Measurements from ENCODE around the gene NDUFB2.
"Not testable (repeated sequence)": the region's sequence is repeated elsewhere in the genome, so short reads cannot be mapped to it uniquely, and the experiment has no call there.

The NDUFB2 gene

DNA sequence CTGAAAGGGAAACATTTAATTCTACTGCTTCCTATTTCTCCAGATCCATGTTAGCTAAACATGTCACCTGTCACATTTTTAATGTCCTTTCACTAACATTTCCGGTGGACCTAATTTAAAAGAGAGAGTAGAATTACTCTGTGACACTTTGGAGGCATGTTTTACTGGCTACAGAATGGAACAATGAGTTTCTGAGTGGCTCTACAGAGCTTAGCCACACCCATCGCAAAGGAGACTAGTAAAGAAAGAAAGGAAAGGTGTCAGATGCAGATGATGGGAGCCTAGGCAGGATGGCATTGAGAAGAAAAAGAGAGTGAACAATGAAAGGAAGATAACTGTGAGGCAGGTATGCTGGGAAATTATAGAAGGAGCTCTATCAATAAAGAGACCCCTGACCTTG, 35.9 kb downstream of the NDUFB2 start:
- Mint-ChIP-seq H3K4me1 (no peaks in the 10 kb centered on the region), H3K27ac (no peak overlapping the region), H3K36me3 (peaks cover 55% of the 10 kb centered on the region), H3K4me3 (no peak overlapping the region), H3K9me3 (no peaks in the 10 kb centered on the region)
- no peak for DNase-seq (ENCODE audit: low spot score in 2 of 2)
- no peak for ATAC-seq

DNA sequence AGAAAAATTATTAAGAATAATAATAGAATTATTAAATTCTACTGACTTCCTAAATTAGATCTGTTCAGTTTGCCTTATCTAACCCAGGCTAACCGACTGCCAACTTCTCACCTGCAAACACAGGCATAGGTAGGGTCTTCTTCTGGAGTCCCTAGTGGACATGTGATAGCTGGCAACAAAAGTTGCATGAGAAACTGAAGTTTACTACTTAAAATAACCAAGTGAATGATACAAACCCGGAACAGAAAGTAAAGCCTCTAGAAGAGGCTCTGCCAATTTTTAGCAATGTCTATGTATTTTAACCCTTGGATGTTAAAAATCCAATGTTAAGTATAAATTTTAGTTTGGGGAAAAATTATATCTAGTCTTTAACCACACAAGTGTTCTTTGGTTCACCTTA, 37.6 kb downstream of the NDUFB2 start:
- Mint-ChIP-seq H3K36me3 (peaks cover 65% of the 10 kb centered on the region), H3K27ac (no peak overlapping the region), H3K4me3 (no peak overlapping the region), H3K9me3 (no peaks in the 10 kb centered on the region), H3K4me1 (no peaks in the 10 kb centered on the region)
- no peak for DNase-seq (ENCODE audit: low spot score in 2 of 2)
- ATAC-seq, result no peak

DNA sequence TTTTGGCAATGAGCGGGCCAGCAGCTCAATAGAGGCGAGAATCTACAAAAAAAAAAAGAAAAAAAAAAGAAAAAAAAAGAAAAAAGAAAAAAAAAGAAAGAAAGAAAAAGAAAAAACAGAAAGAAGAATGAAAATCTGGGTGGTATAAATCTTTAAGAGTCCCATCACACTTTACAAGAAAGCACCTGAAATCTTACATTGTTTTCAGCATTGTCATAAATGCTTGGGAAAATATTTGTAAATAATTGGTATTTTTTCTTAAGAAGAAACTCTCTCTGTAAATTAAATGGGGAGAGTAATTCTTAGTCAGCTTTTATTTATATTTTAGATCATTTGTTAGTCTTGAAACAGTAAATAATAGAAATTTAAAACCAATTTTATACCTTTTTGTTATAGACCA, 38.2 kb downstream of the NDUFB2 start:
- H3K4me3 Mint-ChIP-seq, result no peak overlapping the region
- no peaks in the 10 kb centered on the region for H3K4me1 Mint-ChIP-seq
- peaks cover 65% of the 10 kb centered on the region for H3K36me3 Mint-ChIP-seq
- DNase-seq (ENCODE audit: low spot score in 2 of 2) (no peak), ATAC-seq (no peak)
- no peak overlapping the region for H3K27ac Mint-ChIP-seq
- no peaks in the 10 kb centered on the region for H3K9me3 Mint-ChIP-seq

DNA sequence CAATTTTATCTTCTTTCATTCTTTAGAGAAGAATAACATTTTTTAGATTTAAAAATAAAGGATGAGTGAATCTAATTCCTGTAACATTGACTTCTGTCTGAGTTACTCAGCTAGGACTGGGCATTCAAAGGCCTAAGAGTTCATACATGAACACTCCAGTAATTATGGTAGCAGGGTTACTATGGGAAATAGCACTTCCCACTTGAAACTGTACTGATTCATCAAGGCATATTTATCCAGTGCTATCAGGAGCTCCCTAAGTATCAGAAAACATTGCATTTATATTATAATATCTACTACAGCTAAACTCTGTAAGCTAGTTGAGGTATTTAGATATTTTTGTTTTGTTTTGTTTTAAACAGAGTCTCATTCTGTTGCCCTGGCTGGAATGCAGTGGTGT, 41.8 kb downstream of the NDUFB2 start:
- Mint-ChIP-seq H3K36me3 (peaks cover 54% of the 10 kb centered on the region), H3K9me3 (no peaks in the 10 kb centered on the region), H3K4me1 (no peaks in the 10 kb centered on the region)

DNA sequence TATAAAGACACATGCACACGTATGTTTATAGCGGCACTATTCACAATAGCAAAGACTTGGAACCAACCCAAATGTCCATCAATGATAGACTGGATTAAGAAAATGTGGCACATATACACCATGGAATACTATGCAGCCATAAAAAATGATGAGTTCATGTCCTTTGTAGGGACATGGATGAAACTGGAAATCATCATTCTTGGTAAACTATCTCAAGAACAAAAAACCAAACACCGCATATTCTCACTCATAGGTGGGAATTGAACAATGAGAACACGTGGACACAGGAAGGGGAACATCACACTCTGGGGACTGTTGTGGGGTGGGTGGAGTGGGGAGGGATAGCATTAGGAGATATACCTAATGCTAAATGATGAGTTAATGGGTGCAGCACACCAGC, 46.7 kb downstream of the NDUFB2 start:
- DNase-seq (ENCODE audit: low spot score in 2 of 2); H3K27ac Mint-ChIP-seq; H3K4me1 Mint-ChIP-seq; H3K9me3 Mint-ChIP-seq; ATAC-seq; H3K4me3 Mint-ChIP-seq: not testable (repeated sequence)
- H3K36me3 Mint-ChIP-seq, result peaks cover 37% of the 10 kb centered on the region

More for the DNA sequence above, 41.8 kb downstream of the NDUFB2 start:
- Mint-ChIP-seq H3K27ac (no peak overlapping the region), H3K4me3 (no peak overlapping the region)
- ATAC-seq, result no peak
- no peak for DNase-seq (ENCODE audit: low spot score in 2 of 2)

DNA sequence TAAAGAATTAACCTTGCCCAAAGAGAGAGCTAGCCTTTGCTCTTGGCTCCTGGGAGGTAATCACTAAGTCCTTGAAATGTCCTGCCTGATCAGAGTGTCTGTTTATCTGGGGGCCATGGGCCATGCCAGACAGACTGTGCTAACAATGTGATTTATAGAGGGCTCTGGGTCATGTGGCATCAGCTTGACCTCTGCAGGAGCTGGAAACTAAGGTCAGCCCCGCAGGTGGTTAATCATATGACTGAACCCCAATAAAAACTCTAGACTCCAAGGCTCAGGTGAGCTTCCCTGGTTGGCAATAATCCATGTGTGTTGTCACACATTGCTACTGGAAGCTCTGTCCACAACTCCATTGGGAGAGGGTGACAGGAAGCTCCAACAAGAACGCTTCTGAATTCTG, 47.5 kb downstream of the NDUFB2 start:
- no peak for ATAC-seq
- H3K27ac Mint-ChIP-seq, result no peak overlapping the region
- no peaks in the 10 kb centered on the region for H3K4me1 Mint-ChIP-seq
- H3K9me3 Mint-ChIP-seq, result no peaks in the 10 kb centered on the region
- no peak for DNase-seq (ENCODE audit: low spot score in 2 of 2)
- peaks cover 37% of the 10 kb centered on the region for H3K36me3 Mint-ChIP-seq
- no peak overlapping the region for H3K4me3 Mint-ChIP-seq

DNA sequence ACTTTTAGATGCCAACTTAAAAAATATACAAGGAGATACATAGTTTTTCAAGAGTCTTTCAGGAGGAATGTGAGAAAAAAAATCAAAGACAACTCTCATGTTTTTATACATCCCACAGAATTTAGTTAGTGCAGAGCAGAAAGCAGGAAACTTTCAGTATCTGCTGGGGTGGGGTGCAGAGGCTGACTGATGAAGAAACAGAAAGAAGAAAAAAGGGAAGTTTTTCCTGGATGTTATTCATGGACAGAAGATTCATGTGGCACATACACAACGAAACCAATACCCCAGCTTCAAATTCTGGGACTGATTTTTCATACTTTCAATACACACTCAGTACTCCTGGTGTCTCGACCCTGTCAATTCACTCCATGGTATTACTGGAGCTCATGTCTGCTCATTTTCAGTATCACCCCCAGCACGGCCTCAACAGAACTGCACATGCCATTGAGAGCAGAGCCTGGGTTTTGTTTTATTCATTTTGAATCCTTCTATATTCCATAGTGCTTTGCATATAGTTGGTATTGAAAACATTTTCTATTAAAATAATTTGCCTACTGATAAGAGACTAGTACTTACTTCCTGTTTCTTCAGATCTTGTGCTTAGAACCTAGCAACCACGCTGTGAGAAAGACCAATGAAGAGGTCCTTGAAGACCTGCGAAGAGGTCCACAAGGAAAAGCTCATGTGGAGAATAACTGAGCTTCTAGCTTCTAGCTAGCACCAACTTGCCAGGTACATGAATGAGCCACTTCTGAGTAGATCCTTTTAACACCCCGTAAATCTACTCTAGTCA, 49.0 kb downstream of the NDUFB2 start:
- peaks cover 33% of the 10 kb centered on the region for H3K36me3 Mint-ChIP-seq

DNA sequence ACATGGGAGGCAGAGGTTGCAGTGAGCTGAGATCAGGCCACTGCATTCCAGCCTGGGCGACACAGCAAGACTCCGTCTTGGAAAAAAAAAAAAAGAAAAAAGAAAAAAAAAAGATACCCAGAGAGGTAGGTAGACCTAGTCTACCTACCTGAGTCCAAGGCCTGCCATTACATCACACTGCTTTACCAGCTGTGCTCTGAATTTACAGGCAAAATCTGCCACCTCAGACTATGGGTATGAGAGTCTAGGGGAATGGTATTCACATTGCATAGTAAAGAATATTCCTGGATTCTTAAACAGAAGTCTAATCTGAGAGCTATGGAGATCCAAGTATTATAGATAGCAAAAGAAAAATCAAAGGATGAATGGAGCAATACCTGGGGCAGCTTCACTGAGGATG, 50.2 kb downstream of the NDUFB2 start:
- no peak overlapping the region for H3K27ac Mint-ChIP-seq
- peaks cover 38% of the 10 kb centered on the region for H3K36me3 Mint-ChIP-seq
- no peak for ATAC-seq

More for the DNA sequence above, 49.0 kb downstream of the NDUFB2 start:
- DNase-seq (ENCODE audit: low spot score in 2 of 2) (no peak), ATAC-seq (no peak)
- Mint-ChIP-seq H3K4me3 (no peak overlapping the region), H3K27ac (no peak overlapping the region), H3K4me1 (no peaks in the 10 kb centered on the region), H3K9me3 (no peaks in the 10 kb centered on the region)

DNA sequence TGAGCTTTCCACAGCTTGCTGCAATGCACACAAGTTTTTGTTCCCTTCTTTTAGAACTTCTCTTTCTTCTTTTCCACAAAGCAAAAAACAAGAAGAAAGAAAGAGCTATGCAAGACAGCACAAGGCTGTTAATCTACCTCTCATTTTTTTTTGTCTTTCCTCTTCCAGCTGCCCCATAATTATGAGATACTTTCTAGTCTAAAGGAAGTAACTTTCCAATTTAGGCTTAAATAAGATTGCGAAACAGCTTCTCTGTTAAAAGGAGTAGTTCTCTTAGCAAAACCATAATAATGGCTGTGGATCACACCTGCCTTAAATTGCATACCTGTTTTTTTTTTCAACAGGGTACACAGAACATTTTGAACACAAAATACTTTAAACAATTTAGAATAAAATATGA, 56.0 kb downstream of the NDUFB2 start:
- H3K9me3 Mint-ChIP-seq, result no peaks in the 10 kb centered on the region
- no peak overlapping the region for H3K4me3 Mint-ChIP-seq
- ATAC-seq, result no peak
- no peak for DNase-seq (ENCODE audit: low spot score in 2 of 2)
- no peaks in the 10 kb centered on the region for H3K4me1 Mint-ChIP-seq
- no peak overlapping the region for H3K27ac Mint-ChIP-seq
- H3K36me3 Mint-ChIP-seq, result peaks cover 52% of the 10 kb centered on the region

More for the DNA sequence above, 50.2 kb downstream of the NDUFB2 start:
- H3K9me3 Mint-ChIP-seq, result no peaks in the 10 kb centered on the region
- DNase-seq (ENCODE audit: low spot score in 2 of 2), result no peak
- no peaks in the 10 kb centered on the region for H3K4me1 Mint-ChIP-seq
- no peak overlapping the region for H3K4me3 Mint-ChIP-seq

DNA sequence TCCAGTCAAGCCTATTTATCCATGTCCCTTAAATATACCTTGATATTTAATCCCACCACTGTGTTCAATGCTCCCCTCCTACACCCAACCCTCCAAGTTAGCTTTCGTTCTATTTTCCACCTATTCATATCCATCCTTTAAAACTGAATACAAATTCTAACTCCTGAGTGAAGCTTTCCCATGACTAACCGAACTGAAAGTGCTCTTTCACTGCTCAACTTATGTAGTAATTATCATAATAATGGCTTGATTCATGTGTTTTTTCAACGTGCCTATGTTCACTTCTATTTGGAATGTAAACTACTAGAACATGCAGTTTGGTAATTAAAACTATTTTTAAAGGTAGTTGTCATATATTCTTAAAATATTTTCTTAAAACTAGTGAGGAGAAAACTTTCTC, 58.0 kb downstream of the NDUFB2 start:
- H3K4me3 Mint-ChIP-seq, result no peak overlapping the region
- DNase-seq (ENCODE audit: low spot score in 2 of 2), result no peak
- peaks cover 40% of the 10 kb centered on the region for H3K36me3 Mint-ChIP-seq
- no peaks in the 10 kb centered on the region for H3K4me1 Mint-ChIP-seq
- no peaks in the 10 kb centered on the region for H3K9me3 Mint-ChIP-seq
- H3K27ac Mint-ChIP-seq, result no peak overlapping the region
- ATAC-seq, result no peak

Data from stimulated activated effector memory CD8-positive, alpha-beta T cell treated with anti-CD3 and anti-CD28 coated beads, Interleukin-12 subunit alpha, Interleukin-12 subunit beta, amount 100 ng/mL, for 72 hours (primary cell).